ENCODE measurements around the gene RSRC1.
"Not testable (repeated sequence)": the region's sequence is repeated elsewhere in the genome, so short reads cannot be mapped to it uniquely, and the experiment has no call there.

RSRC1 gene

GRCh38 chr3:158330870-158331269, 221.0 kb downstream of the RSRC1 start:
- ATAC-seq, result no peak

GRCh38 chr3:158333736-158334135, 223.8 kb downstream of the RSRC1 start:
- no peak for ATAC-seq

GRCh38 chr3:158337110-158337509, 227.2 kb downstream of the RSRC1 start:
- ATAC-seq, result no peak

DNA sequence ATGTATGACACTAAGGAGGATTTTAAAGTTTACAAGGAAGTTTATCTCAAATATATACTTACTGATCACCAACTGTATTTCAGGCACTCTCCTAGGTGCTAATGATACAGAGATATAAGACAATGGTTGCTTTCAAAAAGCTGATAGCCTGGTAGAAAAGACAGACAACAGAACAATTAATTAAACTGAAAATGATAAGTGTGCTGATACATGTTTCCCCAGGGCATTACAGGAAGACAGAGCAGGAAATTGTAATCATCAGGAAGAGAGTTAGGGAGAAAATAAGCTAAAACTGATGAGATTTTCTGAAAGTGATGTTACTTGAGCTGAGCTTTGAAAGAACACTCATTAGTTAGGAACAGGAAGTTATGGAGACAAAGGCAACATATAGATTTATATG, 229.7 kb downstream of the RSRC1 start:
- no peak for ATAC-seq

DNA sequence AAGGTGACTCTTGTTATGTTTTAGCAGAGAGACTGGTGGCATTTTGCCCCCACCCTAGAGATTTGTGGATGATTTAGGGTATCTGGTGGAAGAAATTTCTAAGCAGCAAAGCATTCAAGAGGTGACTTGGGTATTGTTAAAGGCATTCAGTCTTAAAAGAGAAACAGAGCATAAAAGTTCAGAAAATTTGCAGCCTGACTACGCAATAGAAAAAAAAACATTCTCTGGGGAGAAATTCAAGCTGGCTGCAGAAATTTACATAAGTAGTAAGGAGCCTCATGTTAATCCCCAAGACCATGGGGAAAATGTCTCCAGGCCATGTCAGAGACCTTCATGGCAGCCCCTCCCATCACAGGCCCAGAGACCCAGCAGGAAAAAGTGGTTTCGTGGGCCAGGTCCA, 231.1 kb downstream of the RSRC1 start:
- not testable (repeated sequence) for ATAC-seq

DNA sequence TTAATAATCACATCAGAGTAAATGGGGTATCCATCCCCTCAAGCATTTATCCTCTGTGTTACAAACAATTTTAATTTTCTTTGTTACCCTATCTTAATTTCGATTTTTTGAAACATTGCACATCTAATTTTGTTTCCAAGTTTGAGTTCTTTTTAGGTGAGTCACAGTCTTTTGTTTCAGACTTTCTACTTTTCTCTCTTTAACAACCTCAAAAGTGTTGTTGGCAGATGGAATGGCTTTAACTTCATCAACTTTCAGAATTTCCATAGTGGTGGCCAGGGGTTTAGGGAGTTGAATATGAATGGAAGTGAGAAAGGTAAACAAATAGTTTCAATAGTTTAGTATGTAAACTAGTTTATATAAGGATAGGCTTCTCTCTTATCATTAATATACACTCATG, 238.1 kb downstream of the RSRC1 start:
- no peak for ATAC-seq

DNA sequence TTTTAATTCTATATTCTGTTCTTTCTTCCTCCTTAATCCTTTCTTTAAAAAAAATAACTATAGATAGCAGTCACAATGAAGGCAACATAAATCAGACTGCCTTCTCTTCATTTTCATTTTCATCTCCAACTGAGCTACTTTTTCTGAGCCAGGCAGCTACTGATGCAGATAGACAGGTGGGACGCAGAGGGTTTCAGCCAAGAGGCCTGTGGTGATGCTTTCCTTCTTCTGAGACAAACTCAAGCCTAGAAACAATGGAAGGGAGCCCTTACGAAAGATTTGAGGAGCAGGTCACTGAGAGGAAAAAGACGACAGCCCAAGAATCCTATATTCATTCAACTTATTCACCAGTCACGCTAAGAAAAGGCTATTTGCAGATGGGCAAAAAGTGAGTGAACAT, 241.1 kb downstream of the RSRC1 start:
- ATAC-seq, result no peak

- no peak for ATAC-seq
These were observed 242.7 kb downstream of the RSRC1 start for GRCh38 chr3:158352551-158352950.

GRCh38 chr3:158354713-158355112, 244.8 kb downstream of the RSRC1 start:
- no peak for ATAC-seq

GRCh38 chr3:158355623-158356588, 246.0 kb downstream of the RSRC1 start:
- no peak for ATAC-seq

DNA sequence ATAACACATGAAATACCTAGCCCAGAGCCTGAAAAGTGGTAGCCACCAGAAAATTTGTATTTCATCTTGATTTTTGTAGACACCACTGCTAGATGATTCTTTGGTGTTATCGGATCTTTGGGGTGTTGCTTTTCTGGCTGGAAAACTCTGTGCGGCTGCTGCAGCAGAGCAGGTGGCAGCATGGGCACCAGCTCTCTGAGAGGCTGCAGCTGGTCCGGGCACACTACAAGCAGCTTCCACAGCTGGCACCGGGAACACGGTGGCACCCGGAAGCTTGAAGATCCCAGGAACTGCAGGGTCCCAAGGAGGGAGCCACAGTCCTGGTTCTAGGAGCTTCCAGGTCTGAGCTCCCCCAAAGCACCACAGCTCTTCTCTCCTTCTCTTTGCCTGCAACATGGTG, 249.4 kb downstream of the RSRC1 start:
- ATAC-seq, result no peak

GRCh38 chr3:158360756-158361448, 251.0 kb downstream of the RSRC1 start:
- ATAC-seq, result no peak

DNA sequence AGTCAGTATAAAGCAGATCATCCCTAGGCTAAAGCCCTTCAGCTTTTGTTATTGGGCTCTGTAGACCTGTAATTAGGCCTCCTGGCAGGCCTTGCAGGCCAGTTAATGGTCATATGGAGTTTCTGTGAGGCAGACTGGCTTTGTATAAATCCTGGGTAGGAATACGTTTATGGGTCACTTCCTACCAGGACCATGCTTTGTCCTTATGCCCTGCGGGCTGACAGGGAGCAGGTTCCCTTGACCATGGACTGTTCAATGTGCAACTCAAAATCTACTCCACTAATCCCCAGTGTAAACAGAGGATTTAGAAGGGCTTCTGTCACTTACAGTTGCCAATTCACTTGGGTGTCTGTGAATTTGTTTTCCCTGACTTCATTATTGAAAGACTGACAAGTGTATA, 258.4 kb downstream of the RSRC1 start:
- ATAC-seq, result no peak

DNA sequence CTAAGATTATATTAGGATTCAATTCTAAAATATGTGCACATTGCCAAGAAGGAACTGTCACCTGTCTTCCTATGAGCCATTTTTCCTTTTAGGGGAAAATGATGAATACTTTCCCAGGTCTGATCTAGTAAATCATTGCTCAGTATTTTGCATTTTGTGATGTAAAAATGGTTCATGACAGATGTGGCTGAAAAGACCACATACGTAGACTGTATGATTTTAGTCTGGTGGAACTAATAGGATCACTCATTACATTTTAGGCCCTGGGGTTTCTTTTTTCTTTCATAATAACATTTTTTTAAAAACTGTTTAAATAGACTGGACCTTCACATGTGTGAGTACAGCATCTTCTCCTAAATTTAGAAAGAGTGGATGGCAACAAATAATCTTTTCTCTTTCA, 259.4 kb downstream of the RSRC1 start:
- ATAC-seq, result no peak

DNA sequence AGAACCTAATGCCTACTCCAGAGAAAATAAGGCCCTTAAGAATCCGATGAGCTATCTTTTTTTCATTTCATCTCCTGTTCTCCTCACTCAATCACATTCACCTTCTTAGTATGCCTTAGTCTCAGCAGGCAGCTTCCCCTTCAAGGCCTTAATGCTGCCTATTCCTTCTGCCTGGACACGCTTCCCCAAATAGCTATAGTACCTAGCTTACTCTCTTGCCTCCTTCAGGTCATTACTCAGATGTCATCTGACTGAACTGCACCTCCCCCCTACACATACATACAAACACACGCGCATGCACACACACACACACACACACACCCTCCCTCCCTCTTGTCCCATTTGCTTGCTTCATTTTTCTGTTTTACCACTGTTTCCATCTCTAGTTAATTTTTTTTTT, 269.6 kb downstream of the RSRC1 start:
- ATAC-seq, result no peak

GRCh38 chr3:158381262-158381868, 271.5 kb downstream of the RSRC1 start:
- peak; percentile 30 to 44 for ATAC-seq

DNA sequence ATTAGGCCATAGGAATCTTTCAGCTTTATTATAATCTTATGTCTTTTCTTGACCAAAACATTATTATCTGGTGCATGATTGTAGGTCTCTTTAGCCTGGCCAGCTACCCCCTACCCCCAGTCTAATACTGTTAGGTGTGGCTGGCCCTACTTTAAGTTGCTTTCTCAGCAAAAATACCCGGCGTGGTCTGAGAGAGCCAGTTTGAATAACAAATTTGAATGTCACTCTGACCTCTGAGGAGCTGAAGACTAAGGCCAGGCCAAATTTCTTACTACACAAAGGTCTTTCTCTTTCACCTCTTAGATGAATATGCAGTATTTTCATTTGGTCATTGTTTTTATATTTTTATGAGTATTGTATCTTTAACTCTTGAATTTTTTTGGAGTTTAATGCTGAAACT, 272.6 kb downstream of the RSRC1 start:
- ATAC-seq, result no peak

GRCh38 chr3:158384019-158384418, 274.1 kb downstream of the RSRC1 start:
- ATAC-seq, result peak in 1 of 2 donors; percentile 56

DNA sequence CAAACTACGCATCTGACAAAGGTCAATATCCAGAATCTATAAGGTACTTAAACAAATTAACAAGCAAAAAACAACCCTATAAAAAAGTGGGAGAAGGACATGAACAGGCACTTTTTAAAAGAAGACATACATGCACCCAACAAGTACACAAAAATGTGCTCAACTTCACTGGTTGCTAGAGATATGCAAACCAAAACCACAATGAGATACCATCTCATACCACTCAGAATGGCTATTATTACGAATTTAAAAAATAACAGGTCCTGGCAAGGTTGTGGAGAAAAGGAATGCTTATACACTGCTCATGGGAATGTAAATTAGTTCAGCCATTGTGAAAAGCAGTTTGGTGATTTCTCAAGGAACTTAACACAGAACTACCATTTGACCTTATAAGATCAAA, 285.5 kb downstream of the RSRC1 start:
- no peak for ATAC-seq

- ATAC-seq, result no peak
These were observed 292.7 kb downstream of the RSRC1 start for GRCh38 chr3:158402590-158402989.

DNA sequence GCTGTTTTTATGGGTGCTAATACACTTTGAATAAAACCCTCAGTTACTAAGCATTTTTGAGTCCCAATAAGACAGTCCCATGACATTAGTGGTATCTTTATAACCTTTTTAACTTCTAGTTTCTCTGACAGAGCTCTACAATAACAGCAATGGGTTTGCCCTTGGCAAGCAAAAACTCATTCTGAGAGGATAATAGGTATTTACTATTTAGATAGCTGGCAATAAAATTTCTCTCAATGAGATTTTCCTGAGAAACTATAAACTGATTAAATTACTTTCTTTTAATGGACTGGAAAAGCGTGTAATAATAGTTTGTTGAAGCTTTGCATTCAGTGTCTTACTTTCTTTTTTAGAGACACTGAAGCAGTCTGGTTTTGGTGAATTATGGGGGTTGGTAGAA, 293.1 kb downstream of the RSRC1 start:
- ATAC-seq, result no peak

- ATAC-seq, result no peak
These were observed 294.3 kb downstream of the RSRC1 start for GRCh38 chr3:158404131-158404718.

DNA sequence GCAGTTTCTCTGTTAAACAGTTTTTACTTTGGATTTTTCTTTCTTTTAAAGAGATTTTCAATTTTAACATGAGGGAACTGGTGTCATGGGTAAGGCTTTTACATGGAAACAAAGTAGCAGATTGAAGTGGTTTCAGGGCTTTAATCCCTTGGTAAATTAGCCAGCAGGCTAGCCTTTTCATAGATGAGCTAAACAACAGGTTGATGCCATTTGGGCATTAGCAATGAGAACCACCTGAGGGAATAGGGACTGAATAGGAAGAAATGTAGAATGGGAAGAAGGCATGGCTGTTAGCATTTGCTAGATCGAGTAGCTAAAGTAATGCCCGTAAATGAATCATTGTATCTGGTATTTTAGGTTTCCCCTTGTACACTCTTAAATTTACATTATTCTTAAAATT, 295.6 kb downstream of the RSRC1 start:
- no peak for ATAC-seq
